Mesendoderm (in vitro differentiated cells): ENCODE data around the gene WHAMM.
A peak's percentile ranks its signal among the peaks of the same experiment; 100 is the strongest.
"Not testable (repeated sequence)": the region's sequence is repeated elsewhere in the genome, so short reads cannot be mapped to it uniquely, and the experiment has no call there.

Experiments
- DNase-seq: peaks from one replicate; pipeline ENCODE4 v3.0.0; 2013
- H2AK5ac ChIP-seq: 2 replicates; pipeline ENCODE4 v1.6.1; 2013; ENCODE audit warnings: low read length, inconsistent platforms
- H2BK120ac ChIP-seq: 2 replicates; pipeline ENCODE4 v1.6.1; 2013; ENCODE audit warnings: low read depth, mild to moderate bottlenecking, low read length, moderate library complexity, mixed read lengths
- H2BK15ac ChIP-seq: replicated peaks from 2 replicates; pipeline ENCODE4 v1.6.1; 2013; ENCODE audit warnings: low read depth, mild to moderate bottlenecking, moderate library complexity
- H2BK5ac ChIP-seq: 2 replicates; pipeline ENCODE4 v1.6.1; 2013; ENCODE audit warnings: low read length, inconsistent platforms
- H3K18ac ChIP-seq: 2 replicates; pipeline ENCODE4 v1.6.1; 2013; ENCODE audit warnings: mild to moderate bottlenecking, low read length, mixed read lengths
- H3K23ac ChIP-seq: one replicate; pipeline ENCODE4 v1.6.1; 2013; ENCODE audit warnings: low read length
- H3K27ac ChIP-seq: 2 replicates; pipeline ENCODE4 v1.5.1; 2013; ENCODE audit warnings: low read depth, mild to moderate bottlenecking, inconsistent platforms, low read length, moderate library complexity
- H3K27me3 ChIP-seq: 2 replicates; pipeline ENCODE4 v1.6.1; 2013; ENCODE audit warnings: low read length, control low read depth, mild to moderate bottlenecking, inconsistent platforms; ENCODE audit not compliant: insufficient read depth, poor library complexity
- H3K36me3 ChIP-seq: 2 replicates; pipeline ENCODE4 v1.6.1; 2013; ENCODE audit warnings: low read length, inconsistent platforms; ENCODE audit not compliant: control insufficient read depth, insufficient read depth
- H3K4ac ChIP-seq: one replicate; pipeline ENCODE4 v1.6.1; 2013; ENCODE audit warnings: low read depth, mild to moderate bottlenecking, low read length, moderate library complexity
- H3K4me1 ChIP-seq: 2 replicates; pipeline ENCODE4 v1.6.1; 2013; ENCODE audit warnings: low read depth, low read length, inconsistent platforms; ENCODE audit not compliant: control insufficient read depth
- H3K4me2 ChIP-seq: 2 replicates; pipeline ENCODE4 v1.6.1; 2013; ENCODE audit warnings: low read length
- H3K4me3 ChIP-seq: 2 replicates; pipeline ENCODE4 v1.5.1; 2013; ENCODE audit warnings: mild to moderate bottlenecking, low read length
- H3K56ac ChIP-seq: one replicate; pipeline ENCODE4 v1.6.1; 2013; ENCODE audit warnings: low read length
- H3K79me1 ChIP-seq: 2 replicates; pipeline ENCODE4 v1.6.1; 2013; ENCODE audit warnings: low read length, inconsistent platforms
- H3K79me2 ChIP-seq: 2 replicates; pipeline ENCODE4 v1.6.1; 2013; ENCODE audit warnings: mild to moderate bottlenecking, low read length; ENCODE audit not compliant: control insufficient read depth, insufficient read depth
- H3K9ac ChIP-seq: 2 replicates; pipeline ENCODE4 v1.6.1; 2013; ENCODE audit warnings: low read length, inconsistent platforms
- H4K5ac ChIP-seq: one replicate; pipeline ENCODE4 v1.6.1; 2013; ENCODE audit warnings: low read length
- H4K8ac ChIP-seq: one replicate; pipeline ENCODE4 v1.6.1; 2013; ENCODE audit warnings: low read depth, mild to moderate bottlenecking, control low read depth, low read length, moderate library complexity
- WGBS: extraction: QIAGEN DNeasy Blood & Tissue Kit; methylation state at CpG from one replicate; pipeline ENCODE4 v1.1.7; 2013; ENCODE audit warnings: low lambda C conversion rate, missing lambda C conversion rate; ENCODE audit not compliant: insufficient coverage; ENCODE audit errors: extremely low coverage; 5-methylcytosine and 5-hydroxymethylcytosine counted together

Gene WHAMM

DNA sequence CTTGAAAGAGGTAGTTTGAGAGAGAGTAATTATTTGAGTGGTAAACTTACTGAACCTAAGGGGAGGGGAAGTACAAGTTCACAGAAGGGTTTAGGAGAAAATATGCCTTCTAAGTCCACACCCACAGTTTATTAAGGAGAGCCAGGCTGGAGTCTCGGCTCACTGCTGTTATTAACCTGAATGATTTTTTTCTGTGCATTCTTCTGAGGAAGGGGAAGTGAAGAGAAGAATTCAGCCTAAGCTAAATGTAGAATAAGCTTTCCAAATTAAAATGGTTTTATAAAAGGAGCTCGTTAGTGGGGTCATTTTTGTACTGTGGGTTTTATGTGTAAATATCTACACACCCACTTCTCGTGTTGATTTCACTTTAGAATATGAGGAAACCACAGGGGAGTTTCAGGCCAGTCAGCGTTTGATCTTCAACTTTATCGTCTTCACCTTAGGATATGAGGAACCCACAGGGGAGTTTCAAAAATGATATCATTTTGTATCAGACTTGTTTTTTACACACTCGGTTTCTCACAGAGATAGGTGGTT lies 1.5 kb downstream of the WHAMM start:
- no peak for DNase-seq

DNA sequence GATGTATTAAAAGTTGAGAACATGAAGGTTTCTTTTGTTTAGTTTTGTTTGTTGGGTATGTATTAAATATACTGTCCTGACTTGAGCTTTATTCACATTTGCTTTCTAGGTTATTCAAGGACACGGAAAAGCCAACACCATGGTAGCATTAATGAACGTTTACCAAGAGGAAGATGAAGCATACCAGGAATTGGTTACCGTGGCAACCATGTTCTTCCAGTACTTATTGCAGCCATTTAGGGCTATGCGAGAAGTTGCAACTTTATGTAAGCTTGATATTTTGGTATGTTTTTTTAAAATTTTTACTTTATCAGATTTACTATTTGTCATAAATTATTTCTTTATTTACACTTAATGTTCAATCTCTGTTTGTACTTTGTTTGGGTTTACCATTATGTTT lies 3.6 kb downstream of the WHAMM start:
- Histone ChIP-seq H3K79me1 (peaks cover 1% of the 10 kb centered on the region), H3K4me1 (no peaks in the 10 kb centered on the region), H3K56ac (no peak overlapping the region), H3K18ac (no peak overlapping the region), H3K27ac (no peak overlapping the region), H4K8ac (no peak overlapping the region), H2BK120ac (no peak overlapping the region), H2AK5ac (no peak overlapping the region), H2BK5ac (no peak overlapping the region), H3K9ac (no peak overlapping the region), H3K23ac (no peak overlapping the region), H3K4me3 (no peak overlapping the region), H3K79me2 (no peaks in the 10 kb centered on the region), H3K4ac (no peak overlapping the region), H4K5ac (no peak overlapping the region), H3K36me3 (peaks cover 2% of the 10 kb centered on the region), H3K27me3 (no peaks in the 10 kb centered on the region), H2BK15ac (no peak overlapping the region), H3K4me2 (no peak overlapping the region)
- DNase-seq = no peak
- WGBS = no CpG with 5 or more reads among the region's 4 CpGs

More for the DNA sequence above, 1.5 kb downstream of the WHAMM start:
- WGBS = no CpG with 5 or more reads among the region's 6 CpGs
- Histone ChIP-seq H3K27ac (no peak overlapping the region), H2BK15ac (no peak overlapping the region), H2BK5ac (no peak overlapping the region), H2AK5ac (no peak overlapping the region), H3K18ac (no peak overlapping the region), H3K36me3 (peaks cover 2% of the 10 kb centered on the region), H3K27me3 (no peaks in the 10 kb centered on the region), H3K79me2 (no peaks in the 10 kb centered on the region), H3K23ac (no peak overlapping the region), H3K79me1 (peaks cover 1% of the 10 kb centered on the region), H3K4ac (no peak overlapping the region), H3K56ac (peak overlapping the region; percentile 93), H3K4me1 (no peaks in the 10 kb centered on the region), H2BK120ac (no peak overlapping the region), H4K8ac (no peak overlapping the region), H3K4me3 (peak overlapping the region; percentile 72), H4K5ac (no peak overlapping the region), H3K4me2 (peak overlapping the region; percentile 39), H3K9ac (peak overlapping the region; percentile 90)

DNA sequence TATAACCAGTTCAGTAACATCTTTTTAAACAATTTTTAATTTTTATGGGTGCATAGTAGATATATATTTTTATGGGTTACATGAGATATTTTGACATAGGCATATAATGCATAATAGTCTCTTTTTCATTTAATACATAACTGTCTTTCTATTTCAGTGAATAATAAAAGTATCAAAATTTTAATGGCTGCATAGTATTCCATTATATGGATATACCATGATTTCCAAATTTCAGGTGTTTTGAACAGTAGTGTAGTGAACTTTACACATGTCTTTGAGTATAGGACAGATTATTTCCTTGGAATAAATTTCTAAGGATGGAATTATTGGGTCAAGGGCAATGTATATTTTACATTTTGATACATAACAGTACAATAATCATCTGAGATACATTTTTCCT lies 10.7 kb downstream of the WHAMM start:
- no peak overlapping the region for H4K5ac ChIP-seq
- H3K79me2 ChIP-seq = no peaks in the 10 kb centered on the region
- H3K4me3 ChIP-seq = no peak overlapping the region
- H2AK5ac ChIP-seq = no peak overlapping the region
- no peak overlapping the region for H2BK15ac ChIP-seq
- DNase-seq = no peak
- no peaks in the 10 kb centered on the region for H3K36me3 ChIP-seq
- H3K27ac ChIP-seq = no peak overlapping the region
- no peaks in the 10 kb centered on the region for H3K4me1 ChIP-seq
- no peaks in the 10 kb centered on the region for H3K79me1 ChIP-seq
- no peak overlapping the region for H3K23ac ChIP-seq
- H2BK120ac ChIP-seq = no peak overlapping the region
- H3K18ac ChIP-seq = no peak overlapping the region
- H3K4me2 ChIP-seq = no peak overlapping the region
- no peak overlapping the region for H3K56ac ChIP-seq
- H3K27me3 ChIP-seq = no peaks in the 10 kb centered on the region
- no peak overlapping the region for H2BK5ac ChIP-seq
- H3K4ac ChIP-seq = no peak overlapping the region
- H4K8ac ChIP-seq = no peak overlapping the region
- H3K9ac ChIP-seq = no peak overlapping the region

DNA sequence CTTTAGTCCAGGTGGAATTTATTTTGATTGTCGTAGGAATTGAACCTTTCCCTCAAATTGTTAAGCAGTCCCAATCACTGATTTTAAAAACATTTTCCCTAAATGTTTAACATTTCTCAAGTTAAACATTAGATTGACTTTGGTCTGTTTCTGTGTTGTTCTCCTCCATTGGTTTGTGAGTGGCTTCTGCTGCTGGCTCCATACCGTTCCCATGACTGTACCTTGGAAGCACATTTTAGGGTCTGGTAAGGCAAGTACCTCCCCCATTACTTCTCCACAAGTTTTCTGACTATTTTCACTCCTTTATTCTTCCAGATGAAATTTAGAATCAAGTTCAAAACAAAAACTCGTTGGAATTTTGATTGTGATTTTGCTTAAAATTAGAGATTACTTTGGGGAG lies 12.0 kb downstream of the WHAMM start:
- not testable (repeated sequence) for DNase-seq, H3K18ac ChIP-seq, H2AK5ac ChIP-seq, H3K27me3 ChIP-seq, H3K79me1 ChIP-seq, H3K4me1 ChIP-seq, H2BK120ac ChIP-seq, H3K36me3 ChIP-seq, H3K27ac ChIP-seq, H2BK15ac ChIP-seq, H3K4me3 ChIP-seq, H3K4ac ChIP-seq, H3K56ac ChIP-seq, H3K79me2 ChIP-seq, H3K9ac ChIP-seq, H4K8ac ChIP-seq, H3K23ac ChIP-seq, H2BK5ac ChIP-seq, H3K4me2 ChIP-seq, H4K5ac ChIP-seq
- no CpG with 5 or more reads among the region's 3 CpGs for WGBS

DNA sequence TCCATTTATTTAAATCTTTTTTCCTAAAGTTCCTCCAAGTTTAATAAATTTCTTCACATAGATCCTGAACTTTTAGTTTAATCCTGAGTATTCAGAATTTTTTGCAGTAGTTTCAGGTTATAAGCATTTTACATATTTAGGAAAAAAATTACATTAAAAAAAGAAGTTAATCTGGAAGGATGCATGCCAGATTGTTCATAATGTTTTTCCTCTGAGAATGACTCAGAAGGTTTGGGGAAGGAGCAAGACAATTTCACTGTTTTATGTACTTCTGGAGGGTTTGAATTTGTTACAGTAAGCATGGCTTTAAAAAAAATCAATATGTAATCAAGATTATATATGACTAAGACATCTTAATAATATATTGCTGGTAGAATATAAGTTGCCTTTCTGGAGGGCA lies 12.4 kb downstream of the WHAMM start:
- not testable (repeated sequence) for H2BK15ac ChIP-seq, H3K79me2 ChIP-seq, H4K5ac ChIP-seq, DNase-seq, H3K9ac ChIP-seq, H3K56ac ChIP-seq, H3K23ac ChIP-seq, H3K4me1 ChIP-seq, H3K36me3 ChIP-seq, H3K27ac ChIP-seq, H3K18ac ChIP-seq, H4K8ac ChIP-seq, H2AK5ac ChIP-seq, H3K27me3 ChIP-seq, H3K79me1 ChIP-seq, H3K4me3 ChIP-seq, H2BK120ac ChIP-seq, H3K4ac ChIP-seq, H3K4me2 ChIP-seq, H2BK5ac ChIP-seq

DNA sequence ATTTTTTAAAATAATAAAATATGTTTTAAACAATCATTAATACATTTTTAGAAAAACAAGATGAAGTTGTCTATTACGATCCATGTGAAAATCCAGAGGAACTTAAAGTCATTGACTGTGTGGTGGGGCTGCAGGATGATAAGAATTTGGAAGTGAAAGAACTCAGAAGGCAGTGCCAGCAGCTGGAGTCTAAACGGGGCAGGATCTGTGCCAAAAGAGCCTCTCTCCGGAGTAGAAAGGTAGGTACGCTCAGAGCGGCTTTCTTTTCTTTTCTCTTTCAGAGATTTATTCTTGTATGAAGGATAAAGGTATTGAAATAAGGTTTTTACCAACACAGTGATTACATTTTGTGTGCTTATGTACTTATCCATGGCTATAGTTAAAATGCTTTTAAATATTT lies 13.6 kb downstream of the WHAMM start:
- Histone ChIP-seq H2BK5ac (no peak overlapping the region), H2BK120ac (no peak overlapping the region), H3K27ac (no peak overlapping the region), H3K18ac (no peak overlapping the region), H3K79me1 (no peaks in the 10 kb centered on the region), H2BK15ac (no peak overlapping the region), H3K4me2 (no peak overlapping the region), H3K36me3 (peaks cover 2% of the 10 kb centered on the region), H3K9ac (no peak overlapping the region), H4K5ac (no peak overlapping the region), H3K23ac (no peak overlapping the region), H3K4me1 (no peaks in the 10 kb centered on the region), H3K4ac (no peak overlapping the region), H3K56ac (no peak overlapping the region), H3K79me2 (no peaks in the 10 kb centered on the region), H3K27me3 (no peaks in the 10 kb centered on the region), H3K4me3 (no peak overlapping the region), H4K8ac (no peak overlapping the region), H2AK5ac (no peak overlapping the region)
- WGBS = no CpG with 5 or more reads among the region's 5 CpGs
- DNase-seq = no peak
